GM19452 (cell line): ENCODE results near the gene MADCAM1.

Experiments
- ATAC-seq: cut with Tn5 transposase; IDR thresholded peaks from one replicate; pipeline ENCODE4 v1.9.1; 2021; ENCODE audit not compliant: unreplicated experiment

The MADCAM1 gene

GRCh38 chr19:507286-508203, 11.3 kb downstream of the MADCAM1 start, which contains the start of gene TPGS1:
TPGS1 (plus strand) TSS chr19:507497; CDS start chr19:507507, 10 bp downstream.
- peak; percentile 57 for ATAC-seq

GRCh38 chr19:508204-509150, 12.2 kb downstream of the MADCAM1 start:
- no peak for ATAC-seq

- ATAC-seq, result peak; percentile 25
Measured at GRCh38 chr19:510606-511100, 14.4 kb downstream of the MADCAM1 start.

- no peak for ATAC-seq
Measured at GRCh38 chr19:511101-511851, 15.0 kb downstream of the MADCAM1 start.

GRCh38 chr19:512547-513365, 16.5 kb downstream of the MADCAM1 start:
- no peak for ATAC-seq

GRCh38 chr19:513368-514165, 17.3 kb downstream of the MADCAM1 start:
- no peak for ATAC-seq

GRCh38 chr19:514166-514663, 17.9 kb downstream of the MADCAM1 start:
- no peak for ATAC-seq

GRCh38 chr19:517721-518597, 21.7 kb downstream of the MADCAM1 start:
- ATAC-seq, result no peak

- no peak for ATAC-seq
Measured at GRCh38 chr19:518598-519231, 22.4 kb downstream of the MADCAM1 start.

GRCh38 chr19:519449-519865, 23.2 kb downstream of the MADCAM1 start:
- no peak for ATAC-seq

- ATAC-seq, result no peak
Measured at GRCh38 chr19:522726-523125, 26.4 kb downstream of the MADCAM1 start.

GRCh38 chr19:524062-524674, 27.9 kb downstream of the MADCAM1 start:
- ATAC-seq, result no peak

- ATAC-seq, result no peak
Measured at GRCh38 chr19:525029-525428, 28.7 kb downstream of the MADCAM1 start.

- no peak for ATAC-seq
Measured at GRCh38 chr19:525857-526419, 29.7 kb downstream of the MADCAM1 start.

GRCh38 chr19:530134-531008, 34.1 kb downstream of the MADCAM1 start:
- no peak for ATAC-seq
